Adrenal gland (tissue), 12 donors: ENCODE measurements around the gene PCYOX1L. TPM values are rescaled to one million over a fixed set of nuclear protein-coding genes. Genes with fewer than 3 reads are reported as not detected.
A peak's percentile ranks its signal among the peaks of the same experiment; 100 is the strongest.

Source experiments
- DNase-seq, 7 donors: peaks; one replicate each; pipeline ENCODE4 v3.0.0-alpha.2; 2019 to 2020
- H3K27ac ChIP-seq, 5 donors: fragments of 200-600 bp; sonication (generic) in 4 of 5; 1 replicate in 3 of 5; 2 replicates in 2 of 5; pipeline versions ENCODE4 v1.5.1 to v1.8.0; 2016 to 2020; ENCODE audit warnings: mild to moderate bottlenecking in 1 of 5
- H3K27me3 ChIP-seq: fragments of 200-600 bp; 2 replicates; pipeline ENCODE4 v1.8.0; 2021
- H3K36me3 ChIP-seq, 2 donors: fragments of 200-600 bp; replicated peaks in 1 of 2; 1 replicate in 1 of 2; 2 replicates in 1 of 2; pipeline versions ENCODE4 v1.5.1 to v1.8.0; 2018 to 2022
- H3K4me1 ChIP-seq, 2 donors: fragments of 200-600 bp; replicated peaks in 1 of 2; 1 replicate in 1 of 2; 2 replicates in 1 of 2; pipeline versions ENCODE4 v1.5.1 to v1.8.0; 2018 to 2021
- H3K4me3 ChIP-seq, 4 donors: fragments of 200-600 bp; sonication (generic) in 3 of 4; one replicate each; pipeline ENCODE4 v1.5.1; 2016 to 2018
- H3K9me3 ChIP-seq, 3 donors: fragments of 200-600 bp; sonication (generic) in 1 of 3; replicated peaks in 1 of 3; 1 replicate in 2 of 3; 2 replicates in 1 of 3; pipeline versions ENCODE4 v1.5.1 to v1.8.0; 2016 to 2021
- CTCF ChIP-seq, 6 experiments: fragments of 450-650 bp in 4 of 6; fragments of 200-600 bp in 2 of 6; sonication (generic) in 1 of 6; IDR thresholded peaks; 1 replicate in 5 of 6; 2 replicates in 1 of 6; pipeline versions ENCODE4 v1.5.1 to v1.8.0; 2016 to 2021; ENCODE audit warnings: antibody characterized with exemption in 6 of 6, mild to moderate bottlenecking in 2 of 6, moderate library complexity in 1 of 6
- POLR2A ChIP-seq, 2 donors: fragments of 450-650 bp; IDR thresholded peaks; one replicate each; pipeline ENCODE4 v1.6.1; 2017; ENCODE audit warnings: antibody characterized with exemption in 2 of 2, mild to moderate bottlenecking in 2 of 2, moderate library complexity in 1 of 2
- WGBS, 4 donors: extraction: QIAGEN DNeasy Blood & Tissue Kit in 2 of 4; methylation state at CpG; one replicate each; pipeline versions ENCODE4 v1.1.5 to v1.1.7; 2013 to 2017; 5-methylcytosine and 5-hydroxymethylcytosine counted together
- intact Hi-C, 2 donors: fragments of 100-400 bp; cut with DNase I; formaldehyde crosslinking; loops; one replicate each; pipeline versions ENCODE4 v1.14.1 to v1.15.0; 2022 to 2023
- polyA plus RNA-seq, 3 donors: library from polyadenylated mRNA; stranded (reverse); fragments of 200-250 nt in 2 of 3; fragments of 350-450 nt in 1 of 3; fragmentation: Illumina TruSeq in 1 of 3; extraction: RNeasy Lipid Tissue Mini Kit (QIAGEN cat#74804) in 1 of 3; gene quantifications; one replicate each; pipeline ENCODE4 v1.2.3, GENCODE V29; 2013 to 2014
- total RNA-seq, 9 donors: library from RNA; depleted of rRNA in 4 of 9; stranded (reverse); fragments of >200 nt in 4 of 9; fragments of 120-200 nt in 1 of 9; fragmentation: NEBNext Ultra II Directional in 1 of 9; extraction: Animal tissue kit (Norgen Biotek cat#: 25700) in 1 of 9; gene quantifications; one replicate each; pipeline versions ENCODE4 v1.1.0 to v1.2.4, GENCODE V29; 2013 to 2023
- donor health status: healthy with polysubstance abuse.
- donor health status: Bipolar disorder and iron deficiency.
- donor health status: DM: yes; HTN: yes; CAD: no.
- donor health status: DM: no; HTN: no; CAD: no.
- donor health status: DM: no; HTN: no; CAD: no.
- donor health status: DM: yes; HTN: yes; CAD: no.

PCYOX1L gene
- total and polyA plus RNA-seq, 12 donors = 4.7 to 17.1 (median 9.4) TPM

DNA sequence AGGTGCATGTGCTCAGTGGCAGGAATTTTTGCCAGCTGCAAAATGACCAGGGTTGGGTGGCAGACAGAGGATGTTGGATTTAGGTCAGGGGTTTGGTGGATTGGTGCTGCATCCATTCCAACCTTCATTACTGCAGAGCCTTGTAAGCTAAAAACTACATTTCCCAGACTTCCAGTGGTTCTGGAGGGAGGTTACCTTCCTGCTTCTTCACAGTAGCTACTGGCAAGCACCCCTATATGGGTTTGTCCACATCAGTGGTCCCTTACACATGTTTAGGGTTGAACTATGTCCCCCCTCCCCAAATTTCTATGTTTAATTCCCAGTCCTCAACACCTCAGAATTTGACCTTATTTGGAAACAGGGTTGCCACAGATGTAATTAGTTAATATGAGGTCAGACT, 41.9 kb downstream of the PCYOX1L start:
- Histone ChIP-seq H3K4me1 (peaks cover 5 to 9% of the 10 kb centered on the region in 2 donors), H3K27me3 (no peaks in the 10 kb centered on the region), H3K36me3 (no peaks in the 10 kb centered on the region), H3K27ac (no peak overlapping the region), H3K4me3 (no peak overlapping the region), H3K9me3 (no peaks in the 10 kb centered on the region)
- no peak for DNase-seq
- intact Hi-C loops = no loop called here
- TF ChIP-seq POLR2A (IDR thresholded peaks at IDR 0.05) = no peak
- no peak for TF ChIP-seq CTCF (IDR thresholded peaks at IDR 0.05)

DNA sequence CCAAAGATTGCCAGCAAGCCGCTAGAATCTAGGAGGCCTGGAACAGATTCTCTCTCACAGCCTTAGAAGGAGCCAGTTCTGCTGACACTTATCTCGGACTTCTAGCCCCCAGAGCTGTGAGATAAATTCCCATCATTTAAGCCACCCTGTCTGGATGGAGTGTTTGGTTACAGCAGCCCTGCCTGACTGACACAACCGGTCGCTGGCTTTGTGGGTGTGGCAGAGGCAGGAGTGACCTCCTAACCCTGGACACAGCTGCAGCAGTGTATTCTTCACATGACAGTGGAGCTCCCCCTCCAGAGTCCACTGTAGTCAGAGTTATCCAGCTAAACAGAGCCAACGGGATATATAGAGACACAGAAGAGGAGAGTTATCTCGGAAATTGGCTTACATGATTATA, 42.5 kb downstream of the PCYOX1L start:
- intact Hi-C loops = no loop called here
- Histone ChIP-seq H3K9me3 (no peaks in the 10 kb centered on the region), H3K27me3 (no peaks in the 10 kb centered on the region), H3K4me1 (peaks cover 10 to 14% of the 10 kb centered on the region in 2 donors), H3K27ac (no peak overlapping the region), H3K36me3 (no peaks in the 10 kb centered on the region), H3K4me3 (no peak overlapping the region)
- no peak for DNase-seq
- 70 to 86% (median 78%) methylated on average over 3 to 6 of the region's 6 CpGs for WGBS, 4 donors
- TF ChIP-seq CTCF (IDR thresholded peaks at IDR 0.05) = no peak
- no peak for TF ChIP-seq POLR2A (IDR thresholded peaks at IDR 0.05)

- Histone ChIP-seq H3K27me3 (no peaks in the 10 kb centered on the region), H3K4me1 (peaks cover 17 to 22% of the 10 kb centered on the region in 2 donors), H3K27ac (no peak overlapping the region), H3K4me3 (no peak overlapping the region), H3K9me3 (no peaks in the 10 kb centered on the region), H3K36me3 (no peaks in the 10 kb centered on the region)
- no peak for DNase-seq
- intact Hi-C loops = no loop called here
- no peak for TF ChIP-seq POLR2A (IDR thresholded peaks at IDR 0.05)
- WGBS, 4 donors = 94 to 98% (median 95%) methylated on average over 2 of the region's 2 CpGs
Measured at GRCh38 chr5:149401051-149401450, 43.2 kb downstream of the PCYOX1L start.

- no peaks in the 10 kb centered on the region for H3K27me3 ChIP-seq
- H3K36me3 ChIP-seq = no peaks in the 10 kb centered on the region
- H3K9me3 ChIP-seq = no peaks in the 10 kb centered on the region
- TF ChIP-seq CTCF (IDR thresholded peaks at IDR 0.05) = no peak
- no peak for TF ChIP-seq POLR2A (IDR thresholded peaks at IDR 0.05)
- H3K4me3 ChIP-seq = no peak overlapping the region
- intact Hi-C loops = no loop called here
- no peak overlapping the region for H3K27ac ChIP-seq
- DNase-seq = no peak
- peaks cover 17 to 23% of the 10 kb centered on the region in 2 donors for H3K4me1 ChIP-seq
- WGBS, 4 donors = 93 to 99% (median 97%) methylated on average over 3 of the region's 3 CpGs
Measured at GRCh38 chr5:149402291-149402690, 44.4 kb downstream of the PCYOX1L start.

- Histone ChIP-seq H3K4me3 (no peak overlapping the region), H3K4me1 (peaks cover 17 to 19% of the 10 kb centered on the region in 2 donors), H3K27ac (peak overlapping the region in 3 of 5 donors; percentile 73 to 92 (median 80)), H3K27me3 (no peaks in the 10 kb centered on the region), H3K36me3 (no peaks in the 10 kb centered on the region), H3K9me3 (no peaks in the 10 kb centered on the region)
- intact Hi-C loops = no loop called here
- 78 to 88% (median 79%) methylated on average over 15 of the region's 15 CpGs for WGBS, 4 donors
- no peak for DNase-seq
- no peak for TF ChIP-seq CTCF (IDR thresholded peaks at IDR 0.05)
Measured at GRCh38 chr5:149403923-149404745, 46.3 kb downstream of the PCYOX1L start.
